Endothelial cell of umbilical vein (primary cell): ENCODE measurements around the gene LAMC3. TPM values are rescaled to one million over a fixed set of nuclear protein-coding genes. Genes with fewer than 3 reads are reported as not detected.

Experiments
- BruUV-seq: library from RNA; stranded (reverse); fragments of 400-500 nt; replicated peaks from 2 replicates; lab custom pipeline; 2021; lab: Mats Ljungman, UMichigan
- CTCF ChIA-PET: fragments of 300-600, 350-600 bp; sonication (Branson Sonifier 250); formaldehyde crosslinking; loops from one replicate; lab custom pipeline; 2021; ENCODE audit warnings: antibody characterized with exemption, inconsistent platforms; lab: Charles Lee
- POLR2A ChIA-PET: fragments of 300-600, 350-600 bp; sonication (Branson Sonifier 250); formaldehyde crosslinking; loops from one replicate; lab custom pipeline; 2021; ENCODE audit warnings: antibody characterized with exemption, inconsistent platforms; lab: Charles Lee
- DNase-seq: peaks from one replicate; pipeline ENCODE4 v3.0.0-alpha.2; 2011; ENCODE audit warnings: low read depth, low spot score
- FAIRE-seq: peaks from 2 replicates; lab custom pipeline; 2011; peaks lifted over from hg19 to GRCh38; lab: Jason Lieb, UNC
- H2AFZ ChIP-seq: 2 replicates; pipeline ENCODE4 v1.6.0; 2012; ENCODE audit warnings: low read depth, low read length, control low read depth, inconsistent platforms
- H3K27ac ChIP-seq: 2 replicates; pipeline ENCODE4 v1.5.1; 2011; ENCODE audit warnings: low read depth, mild to moderate bottlenecking, control low read depth, low read length, moderate library complexity; ENCODE audit not compliant: insufficient read depth
- H3K27me3 ChIP-seq, 2 experiments: 2 replicates each; pipeline versions ENCODE4 v1.6.0 to v1.6.1; 2011; ENCODE audit warnings: low read length in 2 of 2, mixed read lengths in 1 of 2; ENCODE audit not compliant: control insufficient read depth in 2 of 2, insufficient read depth in 2 of 2
- H3K36me3 ChIP-seq, 2 experiments: 2 replicates in 1 of 2; 3 replicates in 1 of 2; pipeline ENCODE4 v1.5.1; 2011; ENCODE audit warnings: low read length in 2 of 2, mild to moderate bottlenecking in 1 of 2, moderate library complexity in 1 of 2; ENCODE audit not compliant: control insufficient read depth in 2 of 2, insufficient read depth in 2 of 2; ENCODE audit errors: extremely low read depth in 1 of 2
- H3K4me1 ChIP-seq: 3 replicates; pipeline ENCODE4 v1.5.1; 2011; ENCODE audit warnings: mild to moderate bottlenecking, low read length; ENCODE audit not compliant: control insufficient read depth, insufficient read depth; ENCODE audit errors: extremely low read depth
- H3K4me2 ChIP-seq: 2 replicates; pipeline ENCODE4 v1.6.1; 2011; ENCODE audit warnings: low read length, control low read depth, mixed read lengths; ENCODE audit not compliant: insufficient read depth
- H3K4me3 ChIP-seq, 3 experiments: fragments of 200-600 bp in 1 of 3; sonication (generic), shearing (Covaris generic) in 1 of 3; replicated peaks in 1 of 3; 2 replicates each; pipeline ENCODE4 v1.5.1; 2011 to 2016; ENCODE audit warnings: control low read depth in 3 of 3, low read length in 3 of 3, mild to moderate bottlenecking in 2 of 3, inconsistent platforms in 1 of 3, low read depth in 1 of 3, moderate library complexity in 1 of 3; ENCODE audit not compliant: insufficient read depth in 1 of 3
- H3K79me2 ChIP-seq: 2 replicates; pipeline ENCODE4 v1.6.0; 2012; ENCODE audit warnings: low read length, inconsistent platforms; ENCODE audit not compliant: control insufficient read depth, insufficient read depth
- H3K9ac ChIP-seq: replicated peaks from 2 replicates; pipeline ENCODE3; 2011; ENCODE audit warnings: low read length, control low read depth; ENCODE audit not compliant: insufficient read depth; ENCODE audit errors: extremely low read depth
- H3K9me1 ChIP-seq: replicated peaks from 3 replicates; pipeline ENCODE4 v1.6.0; 2011; ENCODE audit warnings: mild to moderate bottlenecking, low read length; ENCODE audit not compliant: control insufficient read depth, insufficient read depth; ENCODE audit errors: extremely low read depth
- H3K9me3 ChIP-seq: replicated peaks from 2 replicates; pipeline ENCODE4 v1.5.1; 2012; ENCODE audit warnings: low read length, inconsistent platforms; ENCODE audit not compliant: control insufficient read depth, insufficient read depth
- H4K20me1 ChIP-seq: replicated peaks from 2 replicates; pipeline ENCODE3; 2011; ENCODE audit warnings: mild to moderate bottlenecking, low read length; ENCODE audit not compliant: control insufficient read depth, insufficient read depth; ENCODE audit errors: extremely low read depth
- EZH2 ChIP-seq: IDR thresholded peaks from 2 replicates; pipeline ENCODE4 v1.6.1; 2012; ENCODE audit warnings: borderline replicate concordance, low read depth, mild to moderate bottlenecking, moderate library complexity, low read length, inconsistent platforms; ENCODE audit not compliant: severe bottlenecking
- FOS ChIP-seq: IDR thresholded peaks from 2 replicates; pipeline ENCODE4 v1.6.1; 2011; ENCODE audit warnings: mild to moderate bottlenecking, low read length, moderate library complexity, borderline replicate concordance; ENCODE audit not compliant: insufficient read depth
- GATA2 ChIP-seq: IDR thresholded peaks from 2 replicates; pipeline ENCODE4 v1.7.0; 2011; ENCODE audit warnings: low read depth, mild to moderate bottlenecking, moderate library complexity, mixed read lengths, low read length; ENCODE audit not compliant: insufficient read length, insufficient read depth
- JUN ChIP-seq: IDR thresholded peaks from 2 replicates; pipeline ENCODE4 v1.6.1; 2011; ENCODE audit warnings: borderline replicate concordance, low read depth; ENCODE audit not compliant: insufficient read length, insufficient read depth
- MYC ChIP-seq: IDR thresholded peaks from one replicate; pipeline ENCODE4 v1.6.1; 2011; ENCODE audit warnings: mild to moderate bottlenecking, low read depth, low read length
- POLR2A ChIP-seq: IDR thresholded peaks from 2 replicates; pipeline ENCODE4 v1.6.1; 2012; ENCODE audit warnings: low read depth, mild to moderate bottlenecking, control low read depth, low read length
- POLR2AphosphoS5 ChIP-seq: IDR thresholded peaks from 2 replicates; pipeline ENCODE4 v1.6.1; 2012; ENCODE audit warnings: low read depth, mild to moderate bottlenecking, control low read depth, low read length, moderate library complexity; ENCODE audit not compliant: insufficient read depth
- dilution Hi-C: fragments of 300-500 bp; cut with MboI; formaldehyde crosslinking; loops from one replicate; pipeline ENCODE4 v1.15.0; 2019; ENCODE audit warnings: low sequenced_read_pairs; ENCODE audit not compliant: extremely low pct_ligation_motif_present
- intact Hi-C: fragments of 100-400 bp; cut with micrococcal nuclease; formaldehyde crosslinking; loops from one replicate; pipeline ENCODE4 v1.10.0; 2022
- polyA plus RNA-seq, 4 experiments: library from polyadenylated mRNA; depleted of rRNA in 3 of 4; stranded (reverse) in 3 of 4; unstranded in 1 of 4; fragments of >200 nt; gene quantifications; 2 replicates each; pipeline versions ENCODE4 v1.2.1 to v1.2.3, GENCODE V29; 2011 to 2012; ENCODE audit warnings: missing spikeins in 1 of 4
- total RNA-seq: library from RNA; stranded (reverse); gene quantifications from 2 replicates; pipeline ENCODE4 v1.2.3, GENCODE V29; 2021
- TF ChIP-seq, protein P1 (sequence below), 2 donors: IDR thresholded peaks; 1 replicate in 1 of 2; 2 replicates in 1 of 2; pipeline ENCODE4 v1.5.1; 2011; ENCODE audit warnings: low read length in 2 of 2, mild to moderate bottlenecking in 2 of 2, moderate library complexity in 2 of 2, control low read depth in 1 of 2, inconsistent platforms in 1 of 2, low read depth in 1 of 2; ENCODE audit not compliant: insufficient read depth in 1 of 2; ENCODE audit errors: extremely low read depth in 1 of 2
- TF ChIP-seq, protein P2 (sequence below): IDR thresholded peaks from 2 replicates; pipeline ENCODE4 v1.6.1; 2011; ENCODE audit not compliant: insufficient read depth, insufficient read length

The LAMC3 gene
- total and polyA plus RNA-seq, 2 donors (not counting 3 experiments of a cell fraction or from before 2014, with no cell fraction given), result 0.18 to 0.38 TPM

GRCh38 chr9:131048332-131048731 lies 39.4 kb downstream of the LAMC3 start:
- H3K27me3 ChIP-seq, result no peaks in the 10 kb centered on the region
- TF ChIP-seq EZH2 (no peak), MYC (no peak), GATA2 (no peak), POLR2AphosphoS5 (no peak), JUN (no peak), FOS (no peak), POLR2A (no peak)
- TF ChIP-seq, protein P1, sequence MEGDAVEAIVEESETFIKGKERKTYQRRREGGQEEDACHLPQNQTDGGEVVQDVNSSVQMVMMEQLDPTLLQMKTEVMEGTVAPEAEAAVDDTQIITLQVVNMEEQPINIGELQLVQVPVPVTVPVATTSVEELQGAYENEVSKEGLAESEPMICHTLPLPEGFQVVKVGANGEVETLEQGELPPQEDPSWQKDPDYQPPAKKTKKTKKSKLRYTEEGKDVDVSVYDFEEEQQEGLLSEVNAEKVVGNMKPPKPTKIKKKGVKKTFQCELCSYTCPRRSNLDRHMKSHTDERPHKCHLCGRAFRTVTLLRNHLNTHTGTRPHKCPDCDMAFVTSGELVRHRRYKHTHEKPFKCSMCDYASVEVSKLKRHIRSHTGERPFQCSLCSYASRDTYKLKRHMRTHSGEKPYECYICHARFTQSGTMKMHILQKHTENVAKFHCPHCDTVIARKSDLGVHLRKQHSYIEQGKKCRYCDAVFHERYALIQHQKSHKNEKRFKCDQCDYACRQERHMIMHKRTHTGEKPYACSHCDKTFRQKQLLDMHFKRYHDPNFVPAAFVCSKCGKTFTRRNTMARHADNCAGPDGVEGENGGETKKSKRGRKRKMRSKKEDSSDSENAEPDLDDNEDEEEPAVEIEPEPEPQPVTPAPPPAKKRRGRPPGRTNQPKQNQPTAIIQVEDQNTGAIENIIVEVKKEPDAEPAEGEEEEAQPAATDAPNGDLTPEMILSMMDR (IDR thresholded peaks at IDR 0.05; ENCODE audit: extremely low read depth in 1 of 2, insufficient read depth in 1 of 2, low read depth in 1 of 2, low read length in 2 of 2), result no peak
- TF ChIP-seq, protein P2, sequence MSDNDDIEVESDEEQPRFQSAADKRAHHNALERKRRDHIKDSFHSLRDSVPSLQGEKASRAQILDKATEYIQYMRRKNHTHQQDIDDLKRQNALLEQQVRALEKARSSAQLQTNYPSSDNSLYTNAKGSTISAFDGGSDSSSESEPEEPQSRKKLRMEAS, result no peak
- H3K4me2 ChIP-seq, result no peak overlapping the region
- ChIA-PET CTCF (interaction anchor here (0.6 to 8.5 kb wide), 6 partner anchors 10 to 348 kb away, joined by 3 to 133 read pairs (median 5); no protein-coding TSS in a partner anchor), POLR2A (no interaction called here)
- DNase-seq, result no peak
- BruUV-seq, result no TSS peak
- H3K4me1 ChIP-seq, result no peaks in the 10 kb centered on the region
- H3K4me3 ChIP-seq, result no peak overlapping the region
- H3K27ac ChIP-seq, result no peak overlapping the region
- FAIRE-seq, result no peak
- no peaks in the 10 kb centered on the region for H3K9me3 ChIP-seq
- no peak overlapping the region for H2AFZ ChIP-seq
- H3K79me2 ChIP-seq, result no peaks in the 10 kb centered on the region
- intact Hi-C loops (loop anchor here (5.0 kb wide), 3 partner anchors 156 to 351 kb away; no protein-coding TSS in a partner anchor), dilution Hi-C loops (no loop called here)
- H3K9me1 ChIP-seq, result no peaks in the 10 kb centered on the region
- H3K9ac ChIP-seq, result no peak overlapping the region
- H4K20me1 ChIP-seq, result no peaks in the 10 kb centered on the region
- no peaks in the 10 kb centered on the region for H3K36me3 ChIP-seq
